Tibial nerve (tissue), 4 donors: ENCODE measurements around the gene TPM3. TPM values are rescaled to one million over a fixed set of nuclear protein-coding genes. Genes with fewer than 3 reads are reported as not detected.
A peak's percentile ranks its signal among the peaks of the same experiment; 100 is the strongest.

ENCODE experiments used
- DNase-seq, 2 donors: peaks; one replicate each; pipeline ENCODE4 v3.0.0-alpha.2; 2019; ENCODE audit warnings: low spot score in 2 of 2
- H3K27ac ChIP-seq, 4 donors: fragments of 200-600 bp; sonication (generic) in 3 of 4; one replicate each; pipeline ENCODE4 v1.5.1; 2017 to 2019; ENCODE audit warnings: mild to moderate bottlenecking in 1 of 4
- H3K27me3 ChIP-seq, 2 donors: fragments of 200-600 bp; sonication (generic) in 1 of 2; one replicate each; pipeline versions ENCODE4 v1.5.1 to v1.6.0; 2017 to 2019
- H3K36me3 ChIP-seq, 3 donors: fragments of 200-600 bp; sonication (generic); one replicate each; pipeline ENCODE4 v1.5.1; 2018 to 2019
- H3K4me1 ChIP-seq, 4 donors: fragments of 200-600 bp; sonication (generic) in 3 of 4; one replicate each; pipeline ENCODE4 v1.5.1; 2017 to 2019
- H3K4me3 ChIP-seq, 4 donors: fragments of 200-600 bp; sonication (generic) in 3 of 4; one replicate each; pipeline ENCODE4 v1.5.1; 2017 to 2019; ENCODE audit warnings: mild to moderate bottlenecking in 1 of 4, moderate library complexity in 1 of 4
- H3K9me3 ChIP-seq, 4 donors: fragments of 200-600 bp; sonication (generic) in 3 of 4; one replicate each; pipeline ENCODE4 v1.5.1; 2017 to 2019
- CTCF ChIP-seq, 5 experiments: fragments of 200-600 bp in 3 of 5; fragments of 450-650 bp in 2 of 5; sonication (generic) in 3 of 5; IDR thresholded peaks; one replicate each; pipeline ENCODE4 v1.5.1; 2016 to 2019; ENCODE audit warnings: antibody characterized with exemption in 5 of 5, mild to moderate bottlenecking in 3 of 5, moderate library complexity in 2 of 5
- EP300 ChIP-seq, 2 donors: sonication (generic); formaldehyde crosslinking; IDR thresholded peaks; one replicate each; pipeline ENCODE4 v1.6.1; 2017; ENCODE audit warnings: antibody characterized with exemption in 2 of 2, mild to moderate bottlenecking in 1 of 2
- POLR2A ChIP-seq, 2 donors: fragments of 450-650 bp; IDR thresholded peaks; one replicate each; pipeline ENCODE4 v1.6.1; 2017; ENCODE audit warnings: antibody characterized with exemption in 2 of 2, mild to moderate bottlenecking in 2 of 2, moderate library complexity in 2 of 2
- whole genome bisulfite sequencing, 2 donors: methylation state at CpG; one replicate each; pipeline ENCODE4 v1.1.5; 2018; 5-methylcytosine and 5-hydroxymethylcytosine counted together
- total RNA-seq, 4 donors: library from RNA; depleted of rRNA; stranded (reverse); fragments of >200 nt; gene quantifications; one replicate each; pipeline ENCODE4 v1.1.0, GENCODE V29; 2016

Gene TPM3
- total RNA-seq, 4 donors from 2014 or later: 170 to 251 (median 222) TPM

- 62 to 67% methylated on average over 8 of the region's 8 CpGs for WGBS, 2 donors
- TF ChIP-seq CTCF (IDR thresholded peaks at IDR 0.05): no peak
- no peak for TF ChIP-seq POLR2A (IDR thresholded peaks at IDR 0.05)
- peaks cover 0 to 8% (median 0%) of the 10 kb centered on the region in 4 donors for H3K4me1 ChIP-seq
- no peak overlapping the region for H3K27ac ChIP-seq
- no peaks in the 10 kb centered on the region for H3K36me3 ChIP-seq
- DNase-seq: no peak
- H3K9me3 ChIP-seq: no peaks in the 10 kb centered on the region
- no peaks in the 10 kb centered on the region for H3K27me3 ChIP-seq
- no peak overlapping the region for H3K4me3 ChIP-seq
Observed at GRCh38 chr1:154193821-154194220, 1.9 kb upstream of the TPM3 start.

- Histone ChIP-seq H3K36me3 (no peaks in the 10 kb centered on the region), H3K4me1 (peaks cover 0 to 8% (median 0%) of the 10 kb centered on the region in 4 donors), H3K9me3 (no peaks in the 10 kb centered on the region), H3K4me3 (no peak overlapping the region), H3K27me3 (no peaks in the 10 kb centered on the region), H3K27ac (no peak overlapping the region)
- no peak for DNase-seq
- 24 to 32% methylated on average over 3 of the region's 3 CpGs for WGBS, 2 donors
- TF ChIP-seq EP300 (IDR thresholded peaks at IDR 0.05) (no peak), POLR2A (IDR thresholded peaks at IDR 0.05) (no peak), CTCF (IDR thresholded peaks at IDR 0.05) (no peak)
Observed at GRCh38 chr1:154192476-154192875, 576 bp upstream of the TPM3 start.

GRCh38 chr1:154190550-154190949 lies 1.4 kb downstream of the TPM3 start:
- H3K27ac ChIP-seq: no peak overlapping the region
- peaks cover 0 to 8% (median 0%) of the 10 kb centered on the region in 4 donors for H3K4me1 ChIP-seq
- no peak overlapping the region for H3K4me3 ChIP-seq
- H3K9me3 ChIP-seq: no peaks in the 10 kb centered on the region
- TF ChIP-seq EP300 (IDR thresholded peaks at IDR 0.05) (no peak), POLR2A (IDR thresholded peaks at IDR 0.05) (no peak), CTCF (IDR thresholded peaks at IDR 0.05) (no peak)
- 4 to 32% methylated on average over 1 of the region's 1 CpG for WGBS, 2 donors
- no peaks in the 10 kb centered on the region for H3K36me3 ChIP-seq
- no peak for DNase-seq
- H3K27me3 ChIP-seq: no peaks in the 10 kb centered on the region

GRCh38 chr1:154186852-154187501 lies 4.9 kb downstream of the TPM3 start:
- H3K4me1 ChIP-seq: peaks cover 0 to 7% (median 0%) of the 10 kb centered on the region in 4 donors
- TF ChIP-seq POLR2A (IDR thresholded peaks at IDR 0.05) (no peak), CTCF (IDR thresholded peaks at IDR 0.05) (no peak), EP300 (IDR thresholded peaks at IDR 0.05) (no peak)
- no peaks in the 10 kb centered on the region for H3K36me3 ChIP-seq
- no peaks in the 10 kb centered on the region for H3K27me3 ChIP-seq
- H3K4me3 ChIP-seq: no peak overlapping the region
- DNase-seq: no peak
- WGBS, 2 donors: 47 to 49% methylated on average over 2 of the region's 2 CpGs
- no peak overlapping the region for H3K27ac ChIP-seq
- H3K9me3 ChIP-seq: no peaks in the 10 kb centered on the region

- H3K27ac ChIP-seq: no peak overlapping the region
- H3K4me3 ChIP-seq: no peak overlapping the region
- H3K9me3 ChIP-seq: no peaks in the 10 kb centered on the region
- WGBS, 2 donors: 61 to 82% methylated on average over 1 of the region's 1 CpG
- peak in 2 of 5 experiments; percentile 11 to 15 for TF ChIP-seq CTCF (IDR thresholded peaks at IDR 0.05)
- TF ChIP-seq POLR2A (IDR thresholded peaks at IDR 0.05): no peak
- peaks cover 0 to 10% (median 7%) of the 10 kb centered on the region in 4 donors for H3K4me1 ChIP-seq
- no peaks in the 10 kb centered on the region for H3K27me3 ChIP-seq
- no peak for DNase-seq
- no peaks in the 10 kb centered on the region for H3K36me3 ChIP-seq
Observed at GRCh38 chr1:154186177-154186576, 5.7 kb downstream of the TPM3 start.
